Left lung (tissue), 10 donors: ENCODE data around the gene FCRL2. TPM values are rescaled to one million over a fixed set of nuclear protein-coding genes. Genes with fewer than 3 reads are reported as not detected.

Experiments
- ATAC-seq: fragments of 200-7000 bp; cut with Tn5 transposase; one replicate; pipeline ENCODE4 v1.9.1; 2020; ENCODE audit warnings: moderate library complexity
- DNase-seq, 4 donors: peaks; one replicate each; pipeline ENCODE4 v3.0.0-alpha.2; 2013 to 2020
- H3K27ac ChIP-seq, 2 donors: fragments of 200-600 bp; sonication (generic) in 1 of 2; one replicate each; pipeline versions ENCODE4 v1.5.0 to v1.8.0; 2020 to 2021
- H3K27me3 ChIP-seq, 2 donors: fragments of 200-600 bp; sonication (generic) in 1 of 2; one replicate each; pipeline versions ENCODE4 v1.5.0 to v1.8.0; 2020 to 2021
- H3K36me3 ChIP-seq, 2 donors: fragments of 200-600 bp; sonication (generic) in 1 of 2; one replicate each; pipeline versions ENCODE4 v1.5.0 to v1.8.0; 2020 to 2021
- H3K4me1 ChIP-seq, 2 donors: fragments of 200-600 bp; one replicate each; pipeline ENCODE4 v1.8.0; 2021
- H3K4me3 ChIP-seq, 2 donors: fragments of 200-600 bp; sonication (generic) in 1 of 2; one replicate each; pipeline versions ENCODE4 v1.5.0 to v1.8.0; 2020 to 2021; ENCODE audit warnings: mild to moderate bottlenecking in 1 of 2
- H3K9me3 ChIP-seq, 2 donors: fragments of 200-600 bp; sonication (generic) in 1 of 2; one replicate each; pipeline versions ENCODE4 v1.5.0 to v1.8.0; 2020 to 2021
- CTCF ChIP-seq, 2 donors: fragments of 200-600 bp; sonication (generic) in 1 of 2; IDR thresholded peaks; one replicate each; pipeline versions ENCODE4 v1.5.0 to v1.8.0; 2021; ENCODE audit warnings: antibody characterized with exemption in 2 of 2
- intact Hi-C, 2 donors: fragments of 100-400 bp; cut with DNase I; formaldehyde crosslinking; loops; one replicate each; pipeline versions ENCODE4 v1.11.2 to v1.14.2; 2022
- polyA plus RNA-seq, 6 donors: library from polyadenylated mRNA; unstranded; fragments of 120-200 nt; gene quantifications; one replicate each; pipeline ENCODE4 v1.2.1, GENCODE V29; 2013; ENCODE audit not compliant: insufficient read length in 6 of 6
- total RNA-seq, 2 donors: library from RNA; stranded (reverse); fragmentation: NEBNext Ultra II Directional; extraction: Animal tissue kit (Norgen Biotek cat#: 25700); gene quantifications; one replicate each; pipeline ENCODE4 v1.2.1, GENCODE V29; 2021
- donor health status: DM: no; HTN: yes; CAD: no.
- donor health status: DM: no; HTN: no; CAD: no.

Gene FCRL2
- total and polyA plus RNA-seq, 8 donors, result 0.08 to 0.99 (median 0.15) TPM; not detected in 2

GRCh38 chr1:157715736-157716135 is 61.2 kb downstream of the FCRL2 start:
- intact Hi-C loops, result no loop called here
- no peaks in the 10 kb centered on the region for H3K27me3 ChIP-seq
- H3K4me3 ChIP-seq, result no peak overlapping the region
- DNase-seq, result no peak
- TF ChIP-seq CTCF (IDR thresholded peaks at IDR 0.05), result no peak
- H3K9me3 ChIP-seq, result no peaks in the 10 kb centered on the region
- no peak for ATAC-seq
- no peaks in the 10 kb centered on the region for H3K36me3 ChIP-seq
- H3K4me1 ChIP-seq, result no peaks in the 10 kb centered on the region
- H3K27ac ChIP-seq, result no peak overlapping the region

GRCh38 chr1:157711802-157712201 is 65.1 kb downstream of the FCRL2 start:
- no peak for TF ChIP-seq CTCF (IDR thresholded peaks at IDR 0.05)
- intact Hi-C loops, result no loop called here
- DNase-seq (no peak), ATAC-seq (no peak)
- Histone ChIP-seq H3K27me3 (no peaks in the 10 kb centered on the region), H3K4me1 (no peaks in the 10 kb centered on the region), H3K9me3 (no peaks in the 10 kb centered on the region), H3K27ac (no peak overlapping the region), H3K4me3 (no peak overlapping the region), H3K36me3 (no peaks in the 10 kb centered on the region)

GRCh38 chr1:157704878-157705277 is 72.1 kb downstream of the FCRL2 start:
- H3K4me3 ChIP-seq, result no peak overlapping the region

GRCh38 chr1:157703981-157704380 is 73.0 kb downstream of the FCRL2 start:
- no peak for TF ChIP-seq CTCF (IDR thresholded peaks at IDR 0.05)
- H3K4me1 ChIP-seq, result no peaks in the 10 kb centered on the region
- no peaks in the 10 kb centered on the region for H3K36me3 ChIP-seq
- no peaks in the 10 kb centered on the region for H3K9me3 ChIP-seq
- intact Hi-C loops, result no loop called here
- H3K27ac ChIP-seq, result no peak overlapping the region
- no peak for DNase-seq
- no peak for ATAC-seq
- H3K4me3 ChIP-seq, result no peak overlapping the region
- no peaks in the 10 kb centered on the region for H3K27me3 ChIP-seq

More at GRCh38 chr1:157704878-157705277, 72.1 kb downstream of the FCRL2 start:
- no peak for TF ChIP-seq CTCF (IDR thresholded peaks at IDR 0.05)
- Histone ChIP-seq H3K4me1 (no peaks in the 10 kb centered on the region), H3K36me3 (no peaks in the 10 kb centered on the region), H3K27ac (no peak overlapping the region), H3K9me3 (no peaks in the 10 kb centered on the region), H3K27me3 (no peaks in the 10 kb centered on the region)
- DNase-seq, result no peak
- intact Hi-C loops, result no loop called here
- ATAC-seq, result no peak

- Histone ChIP-seq H3K9me3 (no peaks in the 10 kb centered on the region), H3K27me3 (no peaks in the 10 kb centered on the region), H3K27ac (no peak overlapping the region), H3K36me3 (no peaks in the 10 kb centered on the region), H3K4me3 (no peak overlapping the region), H3K4me1 (no peaks in the 10 kb centered on the region)
- ATAC-seq (no peak), DNase-seq (no peak)
- no peak for TF ChIP-seq CTCF (IDR thresholded peaks at IDR 0.05)
- intact Hi-C loops, result no loop called here
Observed at GRCh38 chr1:157702308-157702825, 74.6 kb downstream of the FCRL2 start.
